ENCODE results near the gene RALB. TPM values are rescaled to one million over a fixed set of nuclear protein-coding genes. Genes with fewer than 3 reads are reported as not detected.

Gene RALB
- total and polyA plus RNA-seq, 2 of the 8 experiments (the other 6 are each of a cell fraction or from before 2014, with no cell fraction given), result 12.0 to 16.6 TPM

DNA sequence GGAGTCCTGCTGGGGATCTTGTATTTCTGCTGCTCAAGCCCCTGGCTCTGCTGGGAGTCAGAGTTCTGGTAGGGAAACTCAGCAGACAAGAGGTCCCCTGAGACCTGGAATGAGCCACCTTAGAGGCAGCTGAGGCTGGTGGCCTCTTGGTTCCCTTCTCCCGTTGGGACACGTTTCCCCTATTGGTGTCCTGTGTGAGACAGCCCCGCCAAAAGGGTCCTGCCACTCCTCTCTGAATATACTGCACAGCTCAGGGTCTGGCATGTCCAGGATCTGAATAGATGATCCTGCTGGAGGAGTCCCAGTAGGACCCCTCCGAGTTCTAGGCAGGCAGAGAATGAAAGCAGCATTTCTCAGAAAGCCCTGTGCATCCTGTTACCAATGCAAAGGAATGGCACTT lies 2.0 kb upstream of the RALB start:
- H2AFZ ChIP-seq (ENCODE audit: low read length), result no peak overlapping the region
- no peak overlapping the region for H3K9ac ChIP-seq (replicated peaks in 1 of 4; ENCODE audit: extremely low read depth in 1 of 4, low read depth in 3 of 4, low read length in 3 of 4)
- H3K4ac ChIP-seq (replicated peaks; ENCODE audit: insufficient read length, low read depth, low read length), result no peak overlapping the region
- no peak overlapping the region for H3K23ac ChIP-seq (ENCODE audit: insufficient read length)
- no peak overlapping the region for H2AK5ac ChIP-seq (ENCODE audit: low read depth, low read length)
- no peak overlapping the region for H3K56ac ChIP-seq (replicated peaks; ENCODE audit: insufficient read length, low read depth, low read length)
- no peak overlapping the region for H2BK5ac ChIP-seq (ENCODE audit: low read depth, low read length)
- peaks cover 8 to 51% (median 31%) of the 10 kb centered on the region in 4 experiments for H3K27me3 ChIP-seq (replicated peaks in 1 of 4; ENCODE audit: control insufficient read depth in 3 of 4, extremely low read depth in 1 of 4, insufficient read depth in 3 of 4, low read length in 3 of 4)
- H3K14ac ChIP-seq (ENCODE audit: insufficient read length), result no peak overlapping the region
- H4K20me1 ChIP-seq (replicated peaks in 1 of 2; ENCODE audit: control insufficient read depth in 1 of 2, insufficient read depth in 2 of 2, low read length in 2 of 2), result peaks cover 0 to 6% of the 10 kb centered on the region in 2 experiments
- peaks cover 7 to 22% (median 13%) of the 10 kb centered on the region in 4 experiments for H3K4me1 ChIP-seq (replicated peaks in 1 of 4; ENCODE audit: control insufficient read depth in 3 of 4, insufficient read depth in 4 of 4, low read length in 3 of 4)
- no peaks in the 10 kb centered on the region for H3K79me1 ChIP-seq (ENCODE audit: low read depth, low read length)
- H2BK15ac ChIP-seq (ENCODE audit: low read length), result no peak overlapping the region
- H3K23me2 ChIP-seq (ENCODE audit: low read depth, low read length), result peaks cover 14% of the 10 kb centered on the region
- 82% methylated on average over 4 of the region's 4 CpGs; no CpG with 5 or more reads in 1 of the 2 experiments for WGBS, 2 experiments (ENCODE audit: extremely low coverage in 1 of 2, insufficient coverage in 1 of 2, insufficient read length in 1 of 2, insufficient replicate concordance in 2 of 2, low coverage in 1 of 2, low lambda C conversion rate in 2 of 2, missing lambda C conversion rate in 1 of 2)
- FAIRE-seq (no peak), DNase-seq (ENCODE audit: low read depth in 1 of 2, low spot score in 2 of 2) (no peak)
- POLR2A ChIA-PET (ENCODE audit: partially characterized antibody), result no interaction called here
- no peak overlapping the region for H2BK12ac ChIP-seq (ENCODE audit: low read depth, low read length)
- H2BK20ac ChIP-seq (ENCODE audit: low read length), result no peak overlapping the region
- H3K27ac ChIP-seq (ENCODE audit: low read depth, low read length), result no peak overlapping the region
- H3K36me3 ChIP-seq (ENCODE audit: control insufficient read depth in 2 of 4, insufficient read depth in 4 of 4, low read length in 3 of 4), result no peaks in the 10 kb centered on the region
- no peak overlapping the region for H3K18ac ChIP-seq (ENCODE audit: extremely low read depth, low read length)
- no peak overlapping the region for H3K4me3 ChIP-seq (ENCODE audit: extremely low read depth in 1 of 4, insufficient read depth in 2 of 4, low read depth in 3 of 4, low read length in 4 of 4)
- no peak overlapping the region for H4K8ac ChIP-seq (ENCODE audit: extremely low read depth, insufficient read depth, low read length)
- H4K5ac ChIP-seq (ENCODE audit: insufficient read length, low read depth, low read length), result no peak overlapping the region
- no peaks in the 10 kb centered on the region for H3K79me2 ChIP-seq (ENCODE audit: control insufficient read depth in 1 of 2, insufficient read depth in 2 of 2, low read length in 2 of 2)
- no peaks in the 10 kb centered on the region for H3K9me3 ChIP-seq (ENCODE audit: insufficient read depth in 2 of 2, low read depth in 1 of 2, low read length in 1 of 2)
- H2BK120ac ChIP-seq (replicated peaks; ENCODE audit: low read depth, low read length), result no peak overlapping the region
- no peak overlapping the region for H4K91ac ChIP-seq (replicated peaks; ENCODE audit: insufficient read length, low read length)
- CTCF ChIA-PET (ENCODE audit: partially characterized antibody), result interaction anchor here (0.8 to 4.5 kb wide), 5 partner anchors 11 to 62 kb away, joined by 3 to 27 read pairs (median 5); no protein-coding TSS in a partner anchor
- no peak overlapping the region for H3K4me2 ChIP-seq (ENCODE audit: insufficient read depth in 1 of 2, low read depth in 2 of 2, low read length in 2 of 2)
- no peak for TF ChIP-seq GTF2F1 (IDR thresholded peaks at IDR 0.05; ENCODE audit: borderline replicate concordance, low read depth, low read length)
- TF ChIP-seq CBX8 (IDR thresholded peaks at IDR 0.05; ENCODE audit: borderline replicate concordance, low read depth, low read length), result no peak
- TF ChIP-seq ATF3 (IDR thresholded peaks at IDR 0.05; ENCODE audit: insufficient read depth, low read depth, low read length), result no peak
- no peak for TF ChIP-seq EGR1 (IDR thresholded peaks at IDR 0.05; ENCODE audit: borderline replicate concordance, low read depth, low read length)
- TF ChIP-seq CREB1 (IDR thresholded peaks at IDR 0.05), result no peak
- TF ChIP-seq POLR2A (IDR thresholded peaks at IDR 0.05; ENCODE audit: control extremely low read depth in 1 of 2, low read depth in 2 of 2, low read length in 2 of 2), result no peak
- TF ChIP-seq SP2 (IDR thresholded peaks at IDR 0.05; ENCODE audit: low read length), result no peak
- TF ChIP-seq POLR2AphosphoS5 (IDR thresholded peaks at IDR 0.05; ENCODE audit: low read depth, low read length), result no peak
- TF ChIP-seq TEAD4 (IDR thresholded peaks at IDR 0.05; ENCODE audit: low read depth, low read length), result no peak
